Measurements from ENCODE around the gene ELFN2. TPM values are rescaled to one million over a fixed set of nuclear protein-coding genes. Genes with fewer than 3 reads are reported as not detected.

ELFN2 gene
- total and polyA plus RNA-seq, 4 experiments from 2014 or later: 0.32 to 0.55 TPM; not detected in 2

GRCh38 chr22:37356922-37357321 is 70.4 kb downstream of the ELFN2 start:
- no peaks in the 10 kb centered on the region for H3K36me3 Mint-ChIP-seq
- Histone ChIP-seq H3K4me3 (ENCODE audit: low read length in 2 of 2) (no peak overlapping the region), H3K27ac (ENCODE audit: low read depth, low read length) (no peak overlapping the region), H3K4me1 (ENCODE audit: insufficient read depth, low read length) (no peaks in the 10 kb centered on the region), H3K27me3 (ENCODE audit: insufficient read depth, low read length) (no peaks in the 10 kb centered on the region), H3K9me3 (ENCODE audit: control insufficient read depth in 1 of 2, low read length in 2 of 2) (no peaks in the 10 kb centered on the region), H3K36me3 (ENCODE audit: insufficient read depth, low read length) (no peaks in the 10 kb centered on the region)
- no peak overlapping the region for H3K27ac Mint-ChIP-seq
- no peaks in the 10 kb centered on the region for H3K4me1 Mint-ChIP-seq
- ChIA-PET POLR2A (ENCODE audit: partially characterized antibody) (no interaction called here), CTCF (ENCODE audit: partially characterized antibody) (no interaction called here)
- DNase-seq: no peak
- intact Hi-C loops (cut with micrococcal nuclease): no loop called here
- H3K4me3 Mint-ChIP-seq: no peak overlapping the region
- peaks cover 5% of the 10 kb centered on the region in 2 donors for H3K27me3 Mint-ChIP-seq
- H3K9me3 Mint-ChIP-seq: peaks cover 0 to 1% (median 0%) of the 10 kb centered on the region in 8 donors

- Mint-ChIP-seq H3K9me3 (no peaks in the 10 kb centered on the region), H3K4me1 (no peaks in the 10 kb centered on the region), H3K36me3 (no peaks in the 10 kb centered on the region), H3K27ac (no peak overlapping the region), H3K27me3 (peaks cover 5% of the 10 kb centered on the region in 2 donors), H3K4me3 (no peak overlapping the region)
- H3K4me1 ChIP-seq (ENCODE audit: insufficient read depth, low read length): no peaks in the 10 kb centered on the region
- DNase-seq: no peak
- H3K4me3 ChIP-seq (ENCODE audit: low read length in 2 of 2): no peak overlapping the region
- no peaks in the 10 kb centered on the region for H3K27me3 ChIP-seq (ENCODE audit: insufficient read depth, low read length)
- ChIA-PET CTCF (ENCODE audit: partially characterized antibody) (no interaction called here), POLR2A (ENCODE audit: partially characterized antibody) (no interaction called here)
- H3K9me3 ChIP-seq (ENCODE audit: control insufficient read depth in 1 of 2, low read length in 2 of 2): no peaks in the 10 kb centered on the region
- intact Hi-C loops (cut with micrococcal nuclease): no loop called here
- no peaks in the 10 kb centered on the region for H3K36me3 ChIP-seq (ENCODE audit: insufficient read depth, low read length)
- H3K27ac ChIP-seq (ENCODE audit: low read depth, low read length): no peak overlapping the region
Observed at GRCh38 chr22:37355174-37355573, 72.1 kb downstream of the ELFN2 start.

DNA sequence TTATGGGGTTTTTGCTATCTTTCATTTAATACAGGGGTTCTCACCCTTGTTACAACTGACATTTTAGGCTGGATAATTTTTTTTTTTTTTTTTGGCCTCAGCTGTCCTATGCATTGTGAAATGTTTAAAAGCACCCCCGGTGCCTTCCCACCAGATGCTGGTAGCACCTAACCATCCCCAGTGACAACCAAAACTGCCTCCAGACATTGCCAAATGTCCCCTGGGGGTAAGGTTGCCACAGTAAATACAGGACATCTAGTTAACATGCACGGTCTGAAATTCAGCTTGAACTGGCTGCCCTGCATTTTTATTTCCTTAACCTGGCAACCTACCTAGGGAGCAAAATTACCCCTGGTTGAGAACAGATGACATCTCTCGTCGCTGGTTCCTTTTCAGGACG is 72.6 kb downstream of the ELFN2 start:
- Mint-ChIP-seq H3K4me3 (no peak overlapping the region), H3K27me3 (peaks cover 5% of the 10 kb centered on the region in 2 donors), H3K27ac (no peak overlapping the region), H3K36me3 (no peaks in the 10 kb centered on the region), H3K9me3 (no peaks in the 10 kb centered on the region), H3K4me1 (no peaks in the 10 kb centered on the region)
- H3K4me1 ChIP-seq (ENCODE audit: insufficient read depth, low read length): no peaks in the 10 kb centered on the region
- H3K9me3 ChIP-seq (ENCODE audit: control insufficient read depth in 1 of 2, low read length in 2 of 2): no peaks in the 10 kb centered on the region
- intact Hi-C loops (cut with micrococcal nuclease): no loop called here
- ChIA-PET CTCF (ENCODE audit: partially characterized antibody) (no interaction called here), POLR2A (ENCODE audit: partially characterized antibody) (no interaction called here)
- H3K27ac ChIP-seq (ENCODE audit: low read depth, low read length): no peak overlapping the region
- no peak for DNase-seq
- H3K27me3 ChIP-seq (ENCODE audit: insufficient read depth, low read length): no peaks in the 10 kb centered on the region
- H3K36me3 ChIP-seq (ENCODE audit: insufficient read depth, low read length): no peaks in the 10 kb centered on the region
- no peak overlapping the region for H3K4me3 ChIP-seq (ENCODE audit: low read length in 2 of 2)

GRCh38 chr22:37354261-37354660 is 73.0 kb downstream of the ELFN2 start:
- intact Hi-C loops (cut with micrococcal nuclease): no loop called here
- H3K4me1 Mint-ChIP-seq: no peaks in the 10 kb centered on the region

DNA sequence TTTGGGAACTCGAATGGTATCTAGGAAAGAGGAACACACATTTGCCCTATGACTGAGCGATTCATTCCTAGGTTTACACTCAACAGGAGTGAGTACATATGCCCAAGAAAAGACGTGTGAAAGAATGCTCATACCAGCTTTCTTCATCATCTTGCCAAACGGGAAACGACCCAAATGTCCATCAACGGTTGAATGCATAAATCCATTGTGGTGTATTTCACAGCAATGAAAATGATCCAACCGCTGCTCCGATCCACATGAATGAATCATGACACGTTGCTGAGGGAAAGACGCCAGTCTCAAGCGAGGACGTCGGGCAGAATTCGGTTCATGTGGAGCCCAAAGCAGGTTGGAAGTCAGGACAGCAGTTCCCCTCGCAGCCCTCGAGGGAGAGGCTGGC is 73.4 kb downstream of the ELFN2 start:
- no peaks in the 10 kb centered on the region for H3K4me1 Mint-ChIP-seq
- Histone ChIP-seq H3K4me3 (ENCODE audit: low read length in 2 of 2) (no peak overlapping the region), H3K27ac (ENCODE audit: low read depth, low read length) (no peak overlapping the region), H3K9me3 (ENCODE audit: control insufficient read depth in 1 of 2, low read length in 2 of 2) (no peaks in the 10 kb centered on the region), H3K4me1 (ENCODE audit: insufficient read depth, low read length) (no peaks in the 10 kb centered on the region), H3K36me3 (ENCODE audit: insufficient read depth, low read length) (no peaks in the 10 kb centered on the region), H3K27me3 (ENCODE audit: insufficient read depth, low read length) (no peaks in the 10 kb centered on the region)
- CTCF ChIA-PET (ENCODE audit: partially characterized antibody): no interaction called here
- DNase-seq: no peak
- H3K27me3 Mint-ChIP-seq: peaks cover 5% of the 10 kb centered on the region in 2 donors
- intact Hi-C loops (cut with micrococcal nuclease): no loop called here
- H3K36me3 Mint-ChIP-seq: no peaks in the 10 kb centered on the region
- POLR2A ChIA-PET (ENCODE audit: partially characterized antibody): no interaction called here
- H3K27ac Mint-ChIP-seq: no peak overlapping the region
- H3K4me3 Mint-ChIP-seq: no peak overlapping the region
- no peaks in the 10 kb centered on the region for H3K9me3 Mint-ChIP-seq

More at GRCh38 chr22:37354261-37354660, 73.0 kb downstream of the ELFN2 start:
- no peak for DNase-seq
- Mint-ChIP-seq H3K9me3 (no peaks in the 10 kb centered on the region), H3K27ac (no peak overlapping the region), H3K4me3 (no peak overlapping the region), H3K27me3 (peaks cover 5% of the 10 kb centered on the region in 2 donors), H3K36me3 (no peaks in the 10 kb centered on the region)
- H3K27ac ChIP-seq (ENCODE audit: low read depth, low read length): no peak overlapping the region
- H3K4me1 ChIP-seq (ENCODE audit: insufficient read depth, low read length): no peaks in the 10 kb centered on the region
- no peaks in the 10 kb centered on the region for H3K36me3 ChIP-seq (ENCODE audit: insufficient read depth, low read length)
- H3K9me3 ChIP-seq (ENCODE audit: control insufficient read depth in 1 of 2, low read length in 2 of 2): no peaks in the 10 kb centered on the region
- no peaks in the 10 kb centered on the region for H3K27me3 ChIP-seq (ENCODE audit: insufficient read depth, low read length)
- CTCF ChIA-PET (ENCODE audit: partially characterized antibody): no interaction called here
- POLR2A ChIA-PET (ENCODE audit: partially characterized antibody): no interaction called here
- no peak overlapping the region for H3K4me3 ChIP-seq (ENCODE audit: low read length in 2 of 2)

GRCh38 chr22:37352481-37352880 is 74.8 kb downstream of the ELFN2 start:
- no peaks in the 10 kb centered on the region for H3K9me3 Mint-ChIP-seq
- no peaks in the 10 kb centered on the region for H3K9me3 ChIP-seq (ENCODE audit: control insufficient read depth in 1 of 2, low read length in 2 of 2)
- H3K27me3 Mint-ChIP-seq: peaks cover 0 to 5% of the 10 kb centered on the region in 2 donors
- H3K4me1 ChIP-seq (ENCODE audit: insufficient read depth, low read length): no peaks in the 10 kb centered on the region
- intact Hi-C loops (cut with micrococcal nuclease): no loop called here
- POLR2A ChIA-PET (ENCODE audit: partially characterized antibody): no interaction called here
- H3K27ac Mint-ChIP-seq: no peak overlapping the region
- DNase-seq: no peak
- no peak overlapping the region for H3K4me3 ChIP-seq (ENCODE audit: low read length in 2 of 2)
- no peak overlapping the region for H3K27ac ChIP-seq (ENCODE audit: low read depth, low read length)
- no peak overlapping the region for H3K4me3 Mint-ChIP-seq
- no peaks in the 10 kb centered on the region for H3K27me3 ChIP-seq (ENCODE audit: insufficient read depth, low read length)
- no peaks in the 10 kb centered on the region for H3K36me3 ChIP-seq (ENCODE audit: insufficient read depth, low read length)
- CTCF ChIA-PET (ENCODE audit: partially characterized antibody): no interaction called here
- H3K4me1 Mint-ChIP-seq: no peaks in the 10 kb centered on the region
- no peaks in the 10 kb centered on the region for H3K36me3 Mint-ChIP-seq

GRCh38 chr22:37351232-37351631 is 76.0 kb downstream of the ELFN2 start:
- POLR2A ChIA-PET (ENCODE audit: partially characterized antibody): no interaction called here
- Mint-ChIP-seq H3K27me3 (peaks cover 0 to 5% of the 10 kb centered on the region in 2 donors), H3K9me3 (peaks cover 0 to 1% (median 0%) of the 10 kb centered on the region in 8 donors), H3K27ac (no peak overlapping the region), H3K36me3 (no peaks in the 10 kb centered on the region), H3K4me3 (no peak overlapping the region), H3K4me1 (peaks cover 0 to 1% (median 0%) of the 10 kb centered on the region in 4 donors)
- CTCF ChIA-PET (ENCODE audit: partially characterized antibody): no interaction called here
- no peak overlapping the region for H3K27ac ChIP-seq (ENCODE audit: low read depth, low read length)
- H3K4me3 ChIP-seq (ENCODE audit: low read length in 2 of 2): no peak overlapping the region
- H3K4me1 ChIP-seq (ENCODE audit: insufficient read depth, low read length): no peaks in the 10 kb centered on the region
- intact Hi-C loops (cut with micrococcal nuclease): no loop called here
- no peaks in the 10 kb centered on the region for H3K36me3 ChIP-seq (ENCODE audit: insufficient read depth, low read length)
- DNase-seq: no peak
- H3K27me3 ChIP-seq (ENCODE audit: insufficient read depth, low read length): no peaks in the 10 kb centered on the region
- H3K9me3 ChIP-seq (ENCODE audit: control insufficient read depth in 1 of 2, low read length in 2 of 2): no peaks in the 10 kb centered on the region
